Measurements from ENCODE around the gene AGAP6.
"Not testable (repeated sequence)": the region's sequence is repeated elsewhere in the genome, so short reads cannot be mapped to it uniquely, and the experiment has no call there.

GRCh38 chr10:50020451-50021024, 32.3 kb downstream of the AGAP6 start:
- not testable (repeated sequence) for TF ChIP-seq CTCF (conservative IDR thresholded peaks at IDR 0.05 in 1 of 2, IDR thresholded peaks at IDR 0.05 in 1 of 2; ENCODE audit: extremely low read depth in 1 of 2, insufficient read depth in 1 of 2, low read depth in 1 of 2, low read length in 2 of 2); EZH2 (IDR thresholded peaks at IDR 0.05; ENCODE audit: borderline replicate concordance, low read length)
